HG03103 (cell line): Measurements from ENCODE around the gene IPO5.
"Not testable (repeated sequence)": the region's sequence is repeated elsewhere in the genome, so short reads cannot be mapped to it uniquely, and the experiment has no call there.

Experiments used
- ATAC-seq: cut with Tn5 transposase; IDR thresholded peaks from one replicate; pipeline ENCODE4 v1.9.1; 2021; ENCODE audit warnings: low read depth; ENCODE audit not compliant: unreplicated experiment

IPO5 gene

GRCh38 chr13:98004997-98005396, 51.5 kb downstream of the IPO5 start:
- not testable (repeated sequence) for ATAC-seq

- no peak for ATAC-seq
Measured at GRCh38 chr13:98007001-98007400, 53.5 kb downstream of the IPO5 start.

DNA sequence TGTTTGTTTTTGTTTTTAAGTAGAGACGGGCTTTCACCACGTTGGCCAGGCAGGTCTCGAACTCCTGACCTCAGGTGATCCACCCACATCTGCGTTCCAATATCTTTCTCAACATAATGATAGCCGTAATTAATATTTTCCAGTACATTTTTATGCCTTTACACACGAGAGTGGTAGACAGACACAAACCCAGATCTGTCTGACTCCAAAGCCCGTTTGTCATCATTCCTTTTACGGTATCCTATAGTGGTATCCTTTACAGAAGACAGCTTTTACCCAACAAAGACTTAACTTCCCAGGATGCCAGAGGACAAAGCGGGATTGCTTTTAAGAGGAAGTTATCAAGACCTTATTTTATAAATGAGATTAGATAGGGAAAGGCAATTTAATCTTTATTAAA, 59.8 kb downstream of the IPO5 start:
- no peak for ATAC-seq

DNA sequence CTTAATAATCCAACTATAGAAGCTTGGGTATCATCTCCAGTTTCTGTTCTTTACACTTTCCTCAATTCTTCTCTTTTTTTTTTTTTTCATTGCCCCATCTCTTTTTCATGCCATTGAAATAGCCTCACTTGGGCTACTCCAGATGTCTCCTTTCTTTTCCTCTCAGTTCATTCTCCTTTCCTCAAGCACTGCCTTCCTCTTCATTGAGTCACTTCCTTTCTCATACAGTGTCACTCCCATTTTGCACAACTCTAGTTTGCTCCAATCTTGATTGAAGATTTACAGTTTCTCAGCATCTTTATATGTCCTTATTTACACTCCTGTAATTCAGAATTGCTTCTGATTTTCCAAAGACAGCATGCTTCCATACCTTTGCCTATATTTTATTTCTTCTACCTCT, 61.3 kb downstream of the IPO5 start:
- no peak for ATAC-seq

- ATAC-seq = no peak
Measured at GRCh38 chr13:98018293-98018692, 64.8 kb downstream of the IPO5 start.

GRCh38 chr13:98019186-98019585, 65.7 kb downstream of the IPO5 start:
- ATAC-seq = no peak

GRCh38 chr13:98020271-98020670, 66.8 kb downstream of the IPO5 start:
- ATAC-seq = no peak

- no peak for ATAC-seq
Measured at GRCh38 chr13:98022210-98022609, 68.7 kb downstream of the IPO5 start.

GRCh38 chr13:98025480-98026025, 72.1 kb downstream of the IPO5 start:
- no peak for ATAC-seq

GRCh38 chr13:98026457-98026857, 73.0 kb downstream of the IPO5 start:
- no peak for ATAC-seq

- no peak for ATAC-seq
Measured at GRCh38 chr13:98032168-98032567, 78.7 kb downstream of the IPO5 start.

GRCh38 chr13:98033277-98034247, 80.1 kb downstream of the IPO5 start:
- no peak for ATAC-seq

DNA sequence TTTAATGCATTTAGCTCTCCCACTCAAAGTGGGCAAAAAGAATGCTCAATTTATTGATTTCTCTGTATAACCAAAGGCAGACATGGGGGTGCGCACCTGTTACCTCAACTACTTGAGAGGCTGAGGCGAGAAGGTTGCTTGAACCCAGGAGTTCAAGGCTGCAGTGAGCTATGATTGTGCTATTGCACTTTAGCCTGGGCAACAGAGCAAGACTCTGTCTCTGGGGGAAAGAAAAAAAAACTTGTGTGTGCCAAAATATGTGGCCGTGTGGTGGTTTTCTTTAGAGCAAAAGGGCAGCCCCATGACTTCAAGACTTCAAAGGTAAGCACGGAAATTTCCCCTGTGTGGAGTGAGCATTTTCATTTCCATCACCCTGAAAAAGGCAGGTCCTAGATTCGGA, 81.9 kb downstream of the IPO5 start:
- no peak for ATAC-seq

- ATAC-seq = not testable (repeated sequence)
Measured at GRCh38 chr13:98036564-98037302, 83.3 kb downstream of the IPO5 start.

DNA sequence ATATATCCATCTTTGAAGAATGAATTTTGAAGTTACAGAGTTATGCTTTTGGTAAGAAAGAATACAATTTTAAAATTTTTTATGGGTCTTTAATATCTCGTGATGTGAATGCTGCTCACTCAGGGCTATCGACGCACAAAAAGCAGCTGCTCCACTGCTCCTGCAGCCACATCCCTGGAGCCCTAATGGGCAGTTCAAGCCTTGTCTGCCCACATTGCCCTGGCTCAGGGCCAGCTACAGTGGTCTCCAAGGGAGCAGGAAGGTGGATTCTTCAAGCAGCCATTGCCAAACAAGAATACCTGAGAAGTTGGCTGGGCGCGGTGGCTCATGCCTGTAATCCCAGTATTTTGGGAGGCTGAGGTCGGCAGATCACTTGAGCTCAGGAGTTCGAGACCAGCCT, 85.8 kb downstream of the IPO5 start:
- no peak for ATAC-seq

DNA sequence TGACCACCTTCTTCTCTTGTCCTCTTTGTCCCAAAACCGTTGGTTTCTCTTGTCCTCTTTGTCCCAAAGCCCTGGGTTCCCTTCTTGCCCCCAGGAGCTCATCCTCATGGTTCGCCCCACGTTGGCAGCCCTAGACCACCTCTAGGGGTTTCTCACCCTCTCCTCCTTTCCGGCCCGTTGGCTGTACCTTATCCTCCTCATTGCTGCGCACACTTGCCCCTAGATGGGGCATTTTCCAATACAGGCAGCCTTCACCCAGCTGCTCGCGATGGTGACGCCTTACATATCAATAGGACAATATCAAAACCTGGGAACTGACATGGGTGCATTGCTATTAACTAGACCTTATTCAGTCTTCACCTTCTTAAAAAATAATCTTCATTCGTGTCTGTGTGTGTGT, 86.5 kb downstream of the IPO5 start:
- ATAC-seq = no peak

- no peak for ATAC-seq
Measured at GRCh38 chr13:98041081-98041820, 87.8 kb downstream of the IPO5 start.

GRCh38 chr13:98044301-98044700, 90.8 kb downstream of the IPO5 start:
- no peak for ATAC-seq

GRCh38 chr13:98047785-98048184, 94.3 kb downstream of the IPO5 start:
- ATAC-seq = not testable (repeated sequence)

DNA sequence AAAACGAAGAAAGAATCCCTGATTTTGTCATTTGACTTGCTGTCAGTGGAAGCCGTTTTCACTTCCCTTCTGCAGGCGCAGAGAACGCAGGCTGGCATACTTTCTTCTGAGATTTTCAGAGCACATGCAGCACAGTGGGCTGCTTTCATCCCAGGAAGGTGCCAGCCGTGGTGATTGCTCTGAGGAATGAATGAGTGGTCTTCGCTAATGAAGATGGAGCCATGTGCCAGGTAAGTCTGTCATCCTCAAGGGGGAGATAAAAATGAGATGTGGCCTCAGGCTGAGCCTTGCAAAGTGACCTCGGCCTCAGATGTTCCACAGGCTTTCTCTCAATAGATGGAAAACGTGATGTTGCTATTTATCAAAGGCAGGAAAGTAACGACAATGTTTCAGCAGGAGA, 94.8 kb downstream of the IPO5 start:
- no peak for ATAC-seq

DNA sequence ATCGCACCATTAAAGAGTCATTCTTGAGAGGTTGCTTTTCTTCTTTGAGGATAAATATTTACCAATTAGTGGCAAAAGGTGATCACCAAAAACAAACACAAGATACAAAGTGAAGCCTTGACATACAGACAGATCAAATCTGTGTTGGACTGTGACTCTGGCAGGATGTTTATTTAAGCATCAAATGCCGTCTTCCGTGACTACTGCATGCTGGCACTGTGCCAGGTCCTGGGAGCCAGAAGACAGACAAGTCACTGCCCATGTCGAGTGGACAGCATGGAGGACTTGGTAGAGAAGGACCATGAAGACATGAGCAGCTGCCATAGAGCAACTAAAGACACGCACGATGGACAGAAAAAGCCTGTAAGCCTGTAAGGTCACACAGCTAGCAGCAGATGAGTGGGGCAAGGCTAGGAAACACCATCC, 96.6 kb downstream of the IPO5 start:
- ATAC-seq = no peak
